Activated CD4-positive, alpha-beta memory T cell treated with anti-CD3 and anti-CD28 coated beads, Interleukin-2, amount 10 ng/mL, durations not matched to agents 7 days and 5 days (primary cell): ENCODE data around the gene OGA. TPM values are rescaled to one million over a fixed set of nuclear protein-coding genes. Genes with fewer than 3 reads are reported as not detected.

Source experiments
- CTCF ChIA-PET: fragments of 350-600 bp; sonication (Branson Sonifier 250); formaldehyde crosslinking; loops from one replicate; lab custom pipeline; 2021; ENCODE audit warnings: antibody characterized with exemption, inconsistent platforms; lab: Charles Lee
- POLR2A ChIA-PET: fragments of 350-600 bp; sonication (Branson Sonifier 250); formaldehyde crosslinking; loops from one replicate; lab custom pipeline; 2021; ENCODE audit warnings: antibody characterized with exemption; lab: Charles Lee
- DNase-seq: peaks from one replicate; pipeline ENCODE4 v3.0.0-alpha.2; 2020
- H3K27ac Mint-ChIP-seq: one replicate; pipeline ENCODE4 v1.8.0; 2021; ENCODE audit warnings: mild to moderate bottlenecking, mixed read lengths
- H3K27me3 Mint-ChIP-seq: one replicate; pipeline ENCODE4 v1.8.0; 2021; ENCODE audit warnings: mixed read lengths
- H3K36me3 Mint-ChIP-seq: one replicate; pipeline ENCODE4 v1.8.0; 2021; ENCODE audit warnings: low read depth, mixed read lengths
- H3K4me1 Mint-ChIP-seq: one replicate; pipeline ENCODE4 v1.8.0; 2021; ENCODE audit warnings: mixed read lengths
- H3K4me3 Mint-ChIP-seq: one replicate; pipeline ENCODE4 v1.8.0; 2021; ENCODE audit warnings: mild to moderate bottlenecking, mixed read lengths
- H3K9me3 Mint-ChIP-seq: one replicate; pipeline ENCODE4 v1.8.0; 2021; ENCODE audit warnings: mixed read lengths
- total RNA-seq, 2 experiments: library from RNA; stranded (reverse); gene quantifications; one replicate each; pipeline ENCODE4 v1.2.3, GENCODE V29; 2021

Gene OGA
- total RNA-seq: 100 to 1,000 TPM; 142 to 145 TPM

DNA sequence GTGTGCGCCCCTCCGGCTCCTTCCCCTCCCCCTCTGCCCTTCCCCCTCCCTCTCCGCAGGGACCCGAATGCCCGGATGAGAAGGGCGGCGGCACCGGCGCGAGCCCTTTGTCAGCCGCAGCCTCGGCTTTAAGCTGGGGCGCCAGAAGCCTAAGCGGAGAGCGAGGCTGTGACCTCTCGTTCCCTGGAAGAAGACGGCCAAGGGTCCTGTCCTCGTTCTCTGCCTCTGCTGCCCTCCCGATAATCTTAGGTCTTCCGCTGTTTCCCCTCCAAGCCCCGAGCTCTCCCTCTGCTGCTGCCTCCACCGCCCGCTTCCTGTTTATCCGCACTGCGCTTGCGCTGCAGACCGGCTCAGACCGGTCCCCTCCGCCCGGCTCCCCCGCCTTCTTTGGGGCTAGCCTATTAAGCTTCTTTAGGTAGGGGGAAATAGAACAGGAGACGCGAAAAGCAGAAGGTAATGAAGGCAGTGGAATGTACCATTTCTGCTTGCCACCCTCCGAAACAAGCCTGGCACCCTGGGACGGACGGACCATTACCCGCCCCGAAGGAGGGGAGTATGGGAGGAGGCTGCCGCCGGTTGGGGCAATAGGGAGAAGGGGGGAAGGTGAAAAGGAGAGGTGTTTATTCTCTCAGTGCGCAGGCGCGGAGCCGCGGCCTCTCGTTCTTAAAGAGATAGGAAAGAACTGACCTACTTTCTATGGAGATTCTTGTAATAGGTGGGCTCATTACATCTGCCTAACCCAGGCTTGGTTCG, at the start of gene OGA:
Gene OGA, minus strand, starts transcription at position 326 of the 753 bp plus-strand sequence. CDS start 422 bp downstream, outside the sequence.
- POLR2A ChIA-PET: interaction anchor here (0.6 to 6.8 kb wide), 33 partner anchors 9 to 1322 kb away, joined by 3 to 173 read pairs (median 6); partner anchors contain the start of genes ARMH3, CUEDC2, FBXW4 and HPS6
- H3K4me3 Mint-ChIP-seq: peak within 1 kb of the TSS; percentile 96
- no peaks in the 10 kb centered on the region for H3K27me3 Mint-ChIP-seq
- H3K9me3 Mint-ChIP-seq: no peaks in the 10 kb centered on the region
- CTCF ChIA-PET: interaction anchor here (0.9 to 7.3 kb wide), 12 partner anchors 10 to 255 kb away, joined by 3 to 55 read pairs (median 4); no protein-coding TSS in a partner anchor
- peaks cover 41% of the 10 kb centered on the region for H3K4me1 Mint-ChIP-seq
- H3K27ac Mint-ChIP-seq: peak within 1 kb of the TSS; percentile 96
- peaks cover 40% of the 10 kb centered on the region for H3K36me3 Mint-ChIP-seq
- peak; percentile 99 for DNase-seq

DNA sequence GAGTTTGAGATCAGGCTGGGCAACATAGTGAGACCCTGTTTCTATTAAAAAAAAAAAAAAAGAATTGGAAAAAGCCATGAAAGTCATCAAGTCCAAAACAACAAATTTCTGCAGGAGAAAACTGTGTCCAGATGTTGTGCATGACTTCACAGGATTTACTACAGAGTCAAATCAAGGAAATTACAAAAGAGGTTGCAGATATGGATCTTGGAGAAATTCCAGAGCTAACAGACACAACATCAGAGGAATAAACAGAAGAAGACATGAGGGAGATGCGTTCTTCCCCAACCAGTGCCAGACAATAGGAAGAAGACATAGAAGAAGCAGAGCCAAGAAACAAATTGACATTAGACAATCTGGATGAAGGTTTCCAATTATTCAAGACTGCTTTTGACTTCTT, 49.7 kb upstream of the OGA start:
- ChIA-PET CTCF (interaction anchor here (1.1 to 2.3 kb wide), 2 partner anchors 27 to 142 kb away, joined by 4 to 12 read pairs; no protein-coding TSS in a partner anchor), POLR2A (interaction anchor here (0.7 kb wide), 1 partner anchor 9 kb away, joined by 3 read pairs; no protein-coding TSS in a partner anchor)
- H3K9me3 Mint-ChIP-seq: no peaks in the 10 kb centered on the region
- no peak overlapping the region for H3K4me3 Mint-ChIP-seq
- no peaks in the 10 kb centered on the region for H3K27me3 Mint-ChIP-seq
- peaks cover 2% of the 10 kb centered on the region for H3K4me1 Mint-ChIP-seq
- H3K27ac Mint-ChIP-seq: no peak overlapping the region
- peaks cover 15% of the 10 kb centered on the region for H3K36me3 Mint-ChIP-seq
- DNase-seq: no peak

DNA sequence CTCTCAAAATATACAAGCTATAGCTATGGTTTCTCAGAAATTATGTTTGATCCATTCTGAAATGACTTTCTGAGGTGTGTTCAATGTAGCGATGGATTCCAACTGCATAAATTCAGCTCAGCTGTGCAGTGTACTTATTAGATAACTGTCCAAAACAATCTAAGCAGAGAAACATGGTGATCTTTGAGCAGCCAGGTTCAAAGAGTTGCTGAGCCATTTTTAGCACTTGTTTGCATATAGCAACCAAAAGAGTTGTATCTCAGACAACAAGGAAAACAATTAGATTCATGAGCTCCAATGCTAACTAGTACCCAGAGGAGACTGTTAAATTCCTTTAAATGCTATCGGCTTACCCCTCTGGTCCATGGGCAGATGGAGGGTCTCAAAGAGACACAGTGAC, 41.3 kb upstream of the OGA start:
- no peak overlapping the region for H3K4me3 Mint-ChIP-seq
- peaks cover 36% of the 10 kb centered on the region for H3K36me3 Mint-ChIP-seq
- H3K27me3 Mint-ChIP-seq: no peaks in the 10 kb centered on the region
- ChIA-PET POLR2A (interaction anchor here (0.9 to 3.3 kb wide), 3 partner anchors 8 to 196 kb away, joined by 3 to 20 read pairs (median 3); partner anchors contain the start of gene ARMH3), CTCF (interaction anchor here (2.1 to 6.7 kb wide), 3 partner anchors 19 to 29 kb away, joined by 14 to 60 read pairs (median 14); no protein-coding TSS in a partner anchor)
- DNase-seq: no peak
- H3K27ac Mint-ChIP-seq: peak overlapping the region; percentile 42
- peaks cover 28% of the 10 kb centered on the region for H3K4me1 Mint-ChIP-seq
- peaks cover 9% of the 10 kb centered on the region for H3K9me3 Mint-ChIP-seq

DNA sequence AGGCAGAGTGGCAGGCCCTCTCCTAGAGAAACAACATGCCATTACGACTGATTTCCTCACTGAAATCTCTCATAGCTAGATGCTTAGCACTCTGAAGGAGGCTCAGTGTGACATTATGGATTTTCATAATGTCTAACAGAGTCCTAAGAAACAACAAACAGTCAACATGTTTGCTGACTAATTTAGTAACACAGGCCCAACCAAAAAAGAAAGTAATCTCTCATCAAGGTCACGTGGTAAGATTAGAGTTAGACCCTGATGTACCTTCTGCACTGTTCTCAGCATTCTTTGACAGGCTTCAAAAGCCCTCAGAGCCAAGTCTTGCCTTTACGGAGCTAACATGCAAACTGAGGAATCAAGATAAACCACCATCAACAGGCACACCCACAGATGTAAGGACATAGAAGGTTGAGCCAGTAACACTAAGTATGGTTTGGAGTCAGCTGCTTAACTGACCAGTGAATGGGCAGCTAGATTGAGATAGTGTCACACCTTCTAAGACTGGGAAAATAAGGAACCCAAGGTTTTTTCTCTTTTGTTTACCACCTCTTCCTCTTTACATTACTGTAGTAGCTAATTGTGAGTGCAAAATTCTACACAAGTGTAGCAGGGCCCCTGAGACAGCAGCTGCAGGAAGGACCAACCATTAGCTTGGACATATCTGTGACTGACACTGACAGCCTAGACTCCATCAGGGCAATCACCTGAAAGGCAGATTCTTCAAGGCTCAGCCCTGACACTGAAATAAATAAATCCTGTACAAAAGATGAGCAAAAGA, 40.7 kb upstream of the OGA start:
- no peak overlapping the region for H3K4me3 Mint-ChIP-seq
- ChIA-PET CTCF (interaction anchor here (0.6 to 6.7 kb wide), 7 partner anchors 12 to 214 kb away, joined by 3 to 60 read pairs (median 7); partner anchors contain the start of gene KCNIP2), POLR2A (interaction anchor here (0.6 to 3.3 kb wide), 7 partner anchors 9 to 254 kb away, joined by 3 to 20 read pairs (median 3); partner anchors contain the start of genes ARMH3 and OGA)
- H3K4me1 Mint-ChIP-seq: peaks cover 26% of the 10 kb centered on the region
- H3K27ac Mint-ChIP-seq: peak overlapping the region; percentile 48
- H3K36me3 Mint-ChIP-seq: peaks cover 30% of the 10 kb centered on the region
- DNase-seq: no peak
- peaks cover 9% of the 10 kb centered on the region for H3K9me3 Mint-ChIP-seq
- H3K27me3 Mint-ChIP-seq: no peaks in the 10 kb centered on the region

DNA sequence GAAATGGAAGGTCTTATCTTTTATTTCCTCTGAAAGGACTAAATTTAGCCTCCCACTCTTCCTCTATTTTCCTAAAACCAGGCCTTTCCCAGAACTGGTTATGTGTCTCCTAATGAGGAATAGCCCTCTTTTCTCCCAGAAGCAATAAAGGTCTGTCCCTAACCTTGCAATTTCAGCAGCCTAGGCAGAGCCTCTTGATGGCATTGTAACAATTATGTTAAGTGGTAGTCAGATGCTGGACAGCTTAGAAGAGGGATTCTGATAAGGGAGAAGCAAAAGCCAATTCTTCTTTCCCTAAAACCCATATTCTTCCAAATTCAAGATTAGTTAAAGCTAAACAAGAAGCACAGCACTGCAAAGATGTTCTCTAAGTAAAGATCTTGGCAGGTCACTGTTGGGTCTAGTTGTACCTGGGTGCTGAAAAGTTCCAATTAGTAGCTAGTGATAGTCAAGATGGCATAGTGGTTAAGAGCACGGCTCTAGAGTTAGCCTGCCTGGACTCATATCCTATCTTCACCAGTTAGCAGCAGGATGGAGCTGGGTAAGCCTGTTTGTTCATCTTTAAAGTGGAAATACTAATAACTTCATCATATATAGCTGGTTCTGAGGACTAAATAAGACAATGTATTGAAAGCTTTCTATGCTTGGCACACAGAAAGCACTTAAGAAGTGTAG, 39.7 kb upstream of the OGA start:
- ChIA-PET POLR2A (interaction anchor here (0.6 to 3.3 kb wide), 4 partner anchors 17 to 255 kb away, joined by 3 to 20 read pairs (median 5); partner anchors contain the start of gene OGA), CTCF (interaction anchor here (1.0 to 6.7 kb wide), 6 partner anchors 11 to 215 kb away, joined by 3 to 60 read pairs (median 10); partner anchors contain the start of gene KCNIP2)
- DNase-seq: no peak
- Mint-ChIP-seq H3K9me3 (peaks cover 9% of the 10 kb centered on the region), H3K27me3 (no peaks in the 10 kb centered on the region), H3K4me3 (no peak overlapping the region), H3K27ac (no peak overlapping the region), H3K36me3 (peaks cover 29% of the 10 kb centered on the region), H3K4me1 (peaks cover 26% of the 10 kb centered on the region)

DNA sequence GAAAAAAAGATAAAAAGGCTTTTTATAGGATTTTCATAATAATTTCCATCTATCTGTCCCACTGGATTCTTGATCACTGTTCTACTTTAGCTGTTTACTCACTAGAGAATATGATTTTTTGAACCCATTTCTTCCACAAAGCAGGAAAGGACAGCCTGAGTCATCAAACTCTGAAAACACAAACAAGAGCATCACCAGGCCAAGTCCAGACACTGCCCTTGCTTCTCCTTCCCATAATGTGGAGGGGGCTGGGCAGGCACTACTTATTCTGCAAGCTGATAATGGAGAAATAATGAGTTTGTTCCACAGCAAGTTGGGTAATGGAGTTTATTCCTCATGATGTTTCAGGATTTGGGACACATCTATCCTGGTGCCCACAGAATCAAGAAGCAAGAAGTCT, 38.4 kb upstream of the OGA start:
- Mint-ChIP-seq H3K27me3 (no peaks in the 10 kb centered on the region), H3K4me1 (peaks cover 26% of the 10 kb centered on the region), H3K27ac (no peak overlapping the region), H3K9me3 (peaks cover 9% of the 10 kb centered on the region), H3K36me3 (peaks cover 22% of the 10 kb centered on the region), H3K4me3 (no peak overlapping the region)
- POLR2A ChIA-PET: interaction anchor here (0.6 kb wide), 1 partner anchor 15 kb away, joined by 3 read pairs; no protein-coding TSS in a partner anchor
- no peak for DNase-seq
- CTCF ChIA-PET: interaction anchor here (1.0 to 6.7 kb wide), 3 partner anchors 16 to 217 kb away, joined by 3 to 60 read pairs (median 6); no protein-coding TSS in a partner anchor

DNA sequence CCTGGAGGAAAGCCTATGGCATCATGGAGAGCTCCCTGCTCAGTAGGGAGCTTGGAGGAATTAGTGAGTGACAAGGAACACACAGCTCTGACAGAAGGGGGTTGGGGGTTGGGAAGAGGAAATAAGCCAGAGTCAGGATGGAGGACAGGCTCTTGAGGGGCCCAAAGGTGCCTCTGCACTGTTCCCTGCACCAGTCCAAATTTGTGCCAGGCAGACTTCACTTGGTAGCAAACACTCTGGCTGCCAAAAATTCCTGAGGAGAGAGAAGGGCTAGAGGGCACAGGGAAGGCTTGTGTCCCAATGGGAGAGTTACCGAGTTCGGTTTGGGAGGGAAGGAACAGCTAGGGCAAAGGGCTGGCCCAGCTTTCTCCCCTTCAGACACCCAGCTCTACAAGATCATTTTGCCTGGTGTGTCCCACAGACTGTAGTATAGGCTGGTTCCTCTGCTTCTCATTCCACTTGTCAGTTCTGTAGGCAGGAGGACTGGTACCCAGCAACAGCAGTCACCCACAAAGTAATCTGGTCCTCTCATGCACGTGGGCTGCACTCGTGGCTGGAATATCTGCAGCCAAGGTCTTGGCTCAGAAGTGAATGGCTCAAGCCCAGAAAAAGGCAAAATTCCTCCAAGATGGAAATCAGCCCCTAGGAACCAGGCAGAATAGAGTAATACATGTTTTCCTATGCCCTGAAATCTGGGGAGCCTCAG, 33.3 kb upstream of the OGA start:
- DNase-seq: no peak
- CTCF ChIA-PET: interaction anchor here (1.2 to 3.1 kb wide), 3 partner anchors 12 to 221 kb away, joined by 4 to 12 read pairs (median 5); no protein-coding TSS in a partner anchor
- Mint-ChIP-seq H3K27ac (no peak overlapping the region), H3K9me3 (no peaks in the 10 kb centered on the region), H3K4me1 (no peaks in the 10 kb centered on the region), H3K36me3 (no peaks in the 10 kb centered on the region), H3K27me3 (no peaks in the 10 kb centered on the region), H3K4me3 (no peak overlapping the region)
- POLR2A ChIA-PET: interaction anchor here (1.2 kb wide), 1 partner anchor 11 kb away, joined by 3 read pairs; no protein-coding TSS in a partner anchor

DNA sequence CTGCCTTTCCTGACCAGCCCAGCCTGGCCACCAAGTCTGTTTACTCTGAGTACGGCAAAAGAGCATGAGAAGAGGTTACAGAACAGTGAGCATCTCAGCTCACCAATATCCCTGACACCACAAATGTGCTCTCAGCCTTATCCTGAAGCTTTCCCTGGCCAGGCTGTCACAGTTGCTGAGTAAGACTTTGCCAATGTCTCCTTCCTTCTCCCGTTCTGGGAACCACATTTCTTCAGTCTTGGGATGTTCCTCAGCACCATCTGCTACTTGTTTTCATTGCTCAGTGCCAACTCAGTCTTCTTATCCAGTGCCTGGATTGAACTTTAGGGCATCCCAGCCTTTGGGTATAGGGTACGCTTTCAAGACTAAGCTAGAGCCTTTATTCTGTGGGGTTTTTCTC, 32.5 kb upstream of the OGA start:
- H3K9me3 Mint-ChIP-seq: no peaks in the 10 kb centered on the region
- no peak for DNase-seq
- H3K27ac Mint-ChIP-seq: no peak overlapping the region
- no peaks in the 10 kb centered on the region for H3K4me1 Mint-ChIP-seq
- no peak overlapping the region for H3K4me3 Mint-ChIP-seq
- H3K36me3 Mint-ChIP-seq: no peaks in the 10 kb centered on the region
- H3K27me3 Mint-ChIP-seq: no peaks in the 10 kb centered on the region
- ChIA-PET CTCF (interaction anchor here (2.4 to 3.1 kb wide), 2 partner anchors 10 to 222 kb away, joined by 5 to 22 read pairs; no protein-coding TSS in a partner anchor), POLR2A (no interaction called here)

DNA sequence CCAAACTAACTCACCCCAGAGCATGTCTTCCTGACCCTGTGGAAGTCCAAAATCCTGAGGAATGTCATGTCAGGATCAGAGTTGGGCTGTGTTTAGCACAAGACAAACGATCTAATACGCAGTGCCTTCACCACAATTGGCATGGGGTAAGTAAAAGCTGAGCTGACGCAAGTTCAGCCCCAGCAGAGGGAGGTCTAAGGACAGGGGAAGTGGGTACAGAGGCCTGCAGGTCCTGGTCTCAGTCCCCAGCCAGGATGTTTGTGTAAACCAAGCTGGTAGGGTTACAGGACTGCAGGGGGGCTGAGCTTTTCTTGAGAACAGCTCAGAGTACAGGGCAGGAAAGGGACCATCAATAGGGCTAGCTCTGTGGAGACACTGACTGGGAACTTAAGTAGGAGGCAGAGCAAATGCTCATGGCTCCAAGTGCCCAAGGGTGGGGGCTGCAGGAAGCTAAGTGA, 30.7 kb upstream of the OGA start:
- Mint-ChIP-seq H3K27me3 (peaks cover 6% of the 10 kb centered on the region), H3K9me3 (no peaks in the 10 kb centered on the region), H3K36me3 (peaks cover 3% of the 10 kb centered on the region), H3K27ac (no peak overlapping the region), H3K4me3 (no peak overlapping the region), H3K4me1 (peaks cover 5% of the 10 kb centered on the region)
- CTCF ChIA-PET: interaction anchor here (0.7 to 3.1 kb wide), 3 partner anchors 8 to 41 kb away, joined by 3 to 22 read pairs (median 5); no protein-coding TSS in a partner anchor
- DNase-seq: no peak
- POLR2A ChIA-PET: interaction anchor here (1.0 to 1.1 kb wide), 2 partner anchors 9 to 226 kb away, joined by 3 read pairs; no protein-coding TSS in a partner anchor

DNA sequence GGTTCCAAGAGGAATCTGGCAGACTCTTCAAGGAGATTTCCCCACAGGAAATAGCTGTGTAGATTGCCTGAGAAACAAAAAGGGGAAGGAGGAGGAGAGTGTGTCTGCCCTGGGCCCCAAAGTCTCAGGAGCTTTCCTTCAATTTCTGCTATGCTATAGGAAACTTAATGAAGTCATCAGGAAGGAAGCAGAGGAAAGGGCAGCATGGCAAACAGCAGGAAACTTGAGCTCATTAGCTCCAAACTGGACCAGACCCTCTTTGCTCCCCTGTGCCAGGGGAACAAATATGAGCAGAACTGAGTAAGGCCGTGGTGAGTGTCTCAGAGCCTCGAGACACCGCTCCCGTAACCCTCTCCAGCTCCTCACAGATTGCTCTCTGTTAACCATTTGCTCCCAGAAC, 30.2 kb upstream of the OGA start:
- ChIA-PET CTCF (interaction anchor here (0.6 to 3.1 kb wide), 4 partner anchors 7 to 230 kb away, joined by 3 to 22 read pairs (median 5); no protein-coding TSS in a partner anchor), POLR2A (interaction anchor here (1.0 to 1.1 kb wide), 2 partner anchors 8 to 226 kb away, joined by 3 read pairs; no protein-coding TSS in a partner anchor)
- Mint-ChIP-seq H3K27me3 (peaks cover 6% of the 10 kb centered on the region), H3K4me3 (no peak overlapping the region), H3K4me1 (peaks cover 7% of the 10 kb centered on the region), H3K36me3 (peaks cover 3% of the 10 kb centered on the region), H3K9me3 (no peaks in the 10 kb centered on the region), H3K27ac (no peak overlapping the region)
- no peak for DNase-seq

DNA sequence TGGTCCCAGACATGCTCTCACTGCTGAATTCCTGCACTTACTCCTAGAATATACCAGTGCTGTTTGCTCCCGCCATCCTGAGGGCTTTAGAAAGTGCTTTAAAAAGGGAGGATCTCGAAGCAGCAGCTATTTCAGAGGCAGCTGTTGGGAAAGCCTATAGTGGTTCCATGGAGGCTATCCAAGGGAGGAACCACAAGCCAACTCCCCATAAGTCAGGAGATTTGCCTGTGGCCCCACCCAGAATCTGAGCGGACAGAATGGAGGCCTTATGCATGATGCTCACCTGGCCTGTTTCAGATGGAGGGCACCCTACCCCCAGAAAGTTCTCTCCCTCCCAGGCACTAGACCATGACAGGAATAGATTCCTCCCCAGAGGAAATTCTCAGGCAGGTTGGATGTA, 27.6 kb upstream of the OGA start:
- POLR2A ChIA-PET: no interaction called here
- peaks cover 18% of the 10 kb centered on the region for H3K27me3 Mint-ChIP-seq

More for the DNA sequence above, 27.6 kb upstream of the OGA start:
- H3K4me1 Mint-ChIP-seq: peaks cover 21% of the 10 kb centered on the region
- CTCF ChIA-PET: no interaction called here
- H3K36me3 Mint-ChIP-seq: peaks cover 3% of the 10 kb centered on the region
- no peaks in the 10 kb centered on the region for H3K9me3 Mint-ChIP-seq
- DNase-seq: no peak
- no peak overlapping the region for H3K4me3 Mint-ChIP-seq
- no peak overlapping the region for H3K27ac Mint-ChIP-seq
